Measurements from ENCODE around the gene SLC8A2.

SLC8A2 gene

DNA sequence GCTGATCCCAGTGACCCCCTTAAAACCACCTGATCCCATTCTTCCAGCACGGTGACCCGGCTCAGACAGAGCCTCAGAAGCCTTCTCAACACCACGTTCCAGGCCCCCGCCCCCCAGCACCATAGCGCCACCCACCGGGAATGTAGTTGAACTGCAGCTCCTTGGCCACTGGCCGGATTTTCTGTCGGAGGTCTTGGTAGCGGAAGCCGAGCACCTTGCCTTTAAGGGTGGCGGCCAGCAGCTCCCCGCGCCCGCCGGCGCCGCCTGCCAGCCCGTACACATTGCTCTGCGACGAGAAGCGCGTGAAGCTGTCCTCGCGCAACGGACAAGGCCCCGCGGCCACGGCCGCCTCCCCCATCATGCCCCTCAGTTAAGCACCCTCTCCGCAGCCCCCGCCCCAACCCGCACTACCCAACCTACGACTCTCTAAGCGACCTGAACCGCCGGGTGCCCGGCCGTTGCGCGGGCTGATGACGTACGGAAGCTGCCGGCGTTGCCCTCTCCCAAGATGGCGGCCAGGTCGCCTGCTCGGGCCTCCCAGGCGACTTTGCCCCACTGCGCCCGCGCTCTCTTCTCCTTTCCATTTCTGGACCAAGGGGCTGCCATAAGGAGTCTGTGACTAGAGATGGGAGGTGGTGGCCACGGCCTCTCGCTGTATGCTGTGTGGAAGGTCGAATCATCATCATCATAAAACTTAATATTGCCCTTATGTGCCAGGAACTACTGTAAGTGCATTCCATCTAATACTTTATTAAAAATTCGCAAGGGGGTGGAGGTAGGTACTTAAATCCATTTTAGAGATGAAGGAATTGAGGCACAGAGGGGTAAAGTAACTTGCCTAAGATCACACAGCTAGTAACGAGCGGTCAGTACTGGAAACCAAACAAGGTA lies 12.4 kb upstream of the SLC8A2 start, which contains the start of gene KPTN:
TSS of gene KPTN (minus strand) at position 420 of the 891 bp plus-strand sequence. CDS start at position 361, 59 bp downstream.
- TF ChIP-seq, protein P1, sequence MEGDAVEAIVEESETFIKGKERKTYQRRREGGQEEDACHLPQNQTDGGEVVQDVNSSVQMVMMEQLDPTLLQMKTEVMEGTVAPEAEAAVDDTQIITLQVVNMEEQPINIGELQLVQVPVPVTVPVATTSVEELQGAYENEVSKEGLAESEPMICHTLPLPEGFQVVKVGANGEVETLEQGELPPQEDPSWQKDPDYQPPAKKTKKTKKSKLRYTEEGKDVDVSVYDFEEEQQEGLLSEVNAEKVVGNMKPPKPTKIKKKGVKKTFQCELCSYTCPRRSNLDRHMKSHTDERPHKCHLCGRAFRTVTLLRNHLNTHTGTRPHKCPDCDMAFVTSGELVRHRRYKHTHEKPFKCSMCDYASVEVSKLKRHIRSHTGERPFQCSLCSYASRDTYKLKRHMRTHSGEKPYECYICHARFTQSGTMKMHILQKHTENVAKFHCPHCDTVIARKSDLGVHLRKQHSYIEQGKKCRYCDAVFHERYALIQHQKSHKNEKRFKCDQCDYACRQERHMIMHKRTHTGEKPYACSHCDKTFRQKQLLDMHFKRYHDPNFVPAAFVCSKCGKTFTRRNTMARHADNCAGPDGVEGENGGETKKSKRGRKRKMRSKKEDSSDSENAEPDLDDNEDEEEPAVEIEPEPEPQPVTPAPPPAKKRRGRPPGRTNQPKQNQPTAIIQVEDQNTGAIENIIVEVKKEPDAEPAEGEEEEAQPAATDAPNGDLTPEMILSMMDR (conservative IDR thresholded peaks at IDR 0.05; ENCODE audit: low read depth, low read length): peak; percentile 97
- Histone ChIP-seq H3K27ac (peak within 1 kb of the TSS; percentile 78), H4K20me1 (ENCODE audit: insufficient read depth) (no peaks in the 10 kb centered on the region), H3K9ac (peak within 1 kb of the TSS; percentile 89), H3K4me3 (IDR thresholded peaks at IDR 0.05; ENCODE audit: insufficient read depth, low read depth, low read length) (no peak within 1 kb of the TSS), H3K36me3 (ENCODE audit: insufficient read depth) (no peaks in the 10 kb centered on the region), H3K4me1 (ENCODE audit: low read depth, poor library complexity, severe bottlenecking) (peaks cover 37% of the 10 kb centered on the region), H2AFZ (ENCODE audit: low read depth) (peak within 1 kb of the TSS; percentile 96), H3K4me2 (peak within 1 kb of the TSS; percentile 83), H3K27me3 (ENCODE audit: insufficient read depth, low read depth) (no peaks in the 10 kb centered on the region), H3K79me2 (ENCODE audit: insufficient read depth, low read depth) (no peaks in the 10 kb centered on the region)

GRCh38 chr19:47483200-47483599 lies 11.5 kb upstream of the SLC8A2 start:
- Histone ChIP-seq H3K4me1 (ENCODE audit: low read depth, poor library complexity, severe bottlenecking) (peaks cover 37% of the 10 kb centered on the region), H3K9ac (no peak overlapping the region), H3K4me3 (IDR thresholded peaks at IDR 0.05; ENCODE audit: insufficient read depth, low read depth, low read length) (no peak overlapping the region), H3K79me2 (ENCODE audit: insufficient read depth, low read depth) (no peaks in the 10 kb centered on the region), H3K27me3 (ENCODE audit: insufficient read depth, low read depth) (no peaks in the 10 kb centered on the region), H4K20me1 (ENCODE audit: insufficient read depth) (no peaks in the 10 kb centered on the region; the same call in 1 of the 2 replicates), H3K36me3 (ENCODE audit: insufficient read depth) (no peaks in the 10 kb centered on the region), H2AFZ (ENCODE audit: low read depth) (peak overlapping the region; percentile 96), H3K27ac (no peak overlapping the region), H3K4me2 (peak overlapping the region; percentile 83; the same call in 1 of the 2 replicates)
- TF ChIP-seq, protein P1 (conservative IDR thresholded peaks at IDR 0.05; ENCODE audit: low read depth, low read length): no peak

DNA sequence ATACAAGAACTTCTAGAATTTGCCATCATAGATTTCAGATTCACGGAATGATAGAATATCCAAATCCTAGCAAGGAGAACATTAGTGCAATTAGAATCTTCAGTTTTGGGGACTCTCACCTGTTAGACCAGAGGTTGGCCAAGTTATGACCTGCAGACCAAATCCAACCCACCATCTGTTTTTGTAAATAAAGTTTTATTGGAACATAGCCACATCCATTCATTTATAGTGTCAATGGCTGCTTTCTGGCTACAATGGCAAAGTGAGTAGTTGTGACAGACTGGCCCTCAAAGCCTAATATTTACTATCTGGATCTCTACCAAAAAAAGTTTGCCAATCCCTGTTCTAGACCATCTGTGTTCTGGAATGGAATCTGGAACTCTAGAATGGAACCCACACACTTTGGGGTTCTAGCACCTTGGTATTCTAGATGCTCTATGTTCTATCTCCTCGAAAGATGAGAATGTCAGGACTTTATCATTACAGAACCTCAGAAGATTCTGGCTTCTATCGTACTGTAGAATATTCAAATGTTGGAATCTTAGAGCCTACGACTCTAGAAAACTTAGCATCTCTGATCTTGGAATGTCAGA lies 9.9 kb upstream of the SLC8A2 start:
- no peaks in the 10 kb centered on the region; the same call in 1 of the 2 replicates for H4K20me1 ChIP-seq (ENCODE audit: insufficient read depth)
- H3K79me2 ChIP-seq (ENCODE audit: insufficient read depth, low read depth): no peaks in the 10 kb centered on the region
- H3K27ac ChIP-seq: no peak overlapping the region
- H3K4me2 ChIP-seq: no peak overlapping the region
- no peaks in the 10 kb centered on the region for H3K36me3 ChIP-seq (ENCODE audit: insufficient read depth)
- no peak overlapping the region for H3K4me3 ChIP-seq (IDR thresholded peaks at IDR 0.05; ENCODE audit: insufficient read depth, low read depth, low read length)
- H2AFZ ChIP-seq (ENCODE audit: low read depth): no peak overlapping the region
- TF ChIP-seq, protein P1 (conservative IDR thresholded peaks at IDR 0.05; ENCODE audit: low read depth, low read length): no peak
- H3K27me3 ChIP-seq (ENCODE audit: insufficient read depth, low read depth): no peaks in the 10 kb centered on the region; the same call in 1 of the 2 replicates
- no peak overlapping the region for H3K9ac ChIP-seq
- peaks cover 21% of the 10 kb centered on the region for H3K4me1 ChIP-seq (ENCODE audit: low read depth, poor library complexity, severe bottlenecking)

GRCh38 chr19:47480658-47481057 lies 9.0 kb upstream of the SLC8A2 start:
- H3K27ac ChIP-seq: no peak overlapping the region
- no peaks in the 10 kb centered on the region for H3K36me3 ChIP-seq (ENCODE audit: insufficient read depth)
- no peak overlapping the region for H3K4me3 ChIP-seq (IDR thresholded peaks at IDR 0.05; ENCODE audit: insufficient read depth, low read depth, low read length)
- peaks cover 5% of the 10 kb centered on the region for H3K27me3 ChIP-seq (ENCODE audit: insufficient read depth, low read depth)
- peaks cover 12% of the 10 kb centered on the region for H3K4me1 ChIP-seq (ENCODE audit: low read depth, poor library complexity, severe bottlenecking)
- H3K4me2 ChIP-seq: no peak overlapping the region
- no peak overlapping the region for H2AFZ ChIP-seq (ENCODE audit: low read depth)
- no peaks in the 10 kb centered on the region for H3K79me2 ChIP-seq (ENCODE audit: insufficient read depth, low read depth)
- H4K20me1 ChIP-seq (ENCODE audit: insufficient read depth): no peaks in the 10 kb centered on the region; the same call in 1 of the 2 replicates
- TF ChIP-seq, protein P1 (conservative IDR thresholded peaks at IDR 0.05; ENCODE audit: low read depth, low read length): no peak
- no peak overlapping the region for H3K9ac ChIP-seq
